Spleen (tissue), 11 donors: ENCODE measurements around the gene COL5A1. TPM values are rescaled to one million over a fixed set of nuclear protein-coding genes. Genes with fewer than 3 reads are reported as not detected.

Experiments
- DNase-seq: peaks from one replicate; pipeline ENCODE4 v3.0.0-alpha.2; 2020
- H3K27ac ChIP-seq, 8 donors: fragments of 200-600 bp; sonication (generic) in 7 of 8; 1 replicate in 4 of 8; 2 replicates in 4 of 8; pipeline versions ENCODE4 v1.5.0 to v1.8.0; 2016 to 2021; ENCODE audit warnings: inconsistent platforms in 4 of 8, mild to moderate bottlenecking in 4 of 8, moderate library complexity in 1 of 8
- H3K27me3 ChIP-seq, 7 donors: fragments of 200-600 bp; sonication (generic) in 6 of 7; replicated peaks in 1 of 7; 1 replicate in 4 of 7; 2 replicates in 3 of 7; pipeline versions ENCODE4 v1.5.0 to v1.8.0; 2016 to 2021; ENCODE audit warnings: inconsistent platforms in 3 of 7, mild to moderate bottlenecking in 1 of 7
- H3K36me3 ChIP-seq, 6 donors: fragments of 200-600 bp; sonication (generic) in 5 of 6; 1 replicate in 4 of 6; 2 replicates in 2 of 6; pipeline versions ENCODE4 v1.5.0 to v1.8.0; 2016 to 2021; ENCODE audit warnings: inconsistent platforms in 2 of 6
- H3K4me1 ChIP-seq, 6 donors: fragments of 200-600 bp; sonication (generic) in 5 of 6; 1 replicate in 3 of 6; 2 replicates in 3 of 6; pipeline versions ENCODE4 v1.5.0 to v1.8.0; 2016 to 2021; ENCODE audit warnings: inconsistent platforms in 3 of 6
- H3K4me3 ChIP-seq, 8 donors: fragments of 200-600 bp; sonication (generic) in 7 of 8; 1 replicate in 4 of 8; 2 replicates in 4 of 8; pipeline versions ENCODE4 v1.5.0 to v1.8.0; 2016 to 2021; ENCODE audit warnings: inconsistent platforms in 4 of 8, mild to moderate bottlenecking in 4 of 8, moderate library complexity in 2 of 8
- H3K9me3 ChIP-seq, 8 donors: fragments of 200-600 bp; sonication (generic) in 7 of 8; 1 replicate in 4 of 8; 2 replicates in 4 of 8; pipeline versions ENCODE4 v1.5.0 to v1.8.0; 2016 to 2021; ENCODE audit warnings: inconsistent platforms in 4 of 8
- POLR2A ChIP-seq, 3 donors: fragments of 450-650 bp; IDR thresholded peaks; one replicate each; pipeline ENCODE4 v1.5.1; 2017; ENCODE audit warnings: antibody characterized with exemption in 3 of 3, mild to moderate bottlenecking in 1 of 3
- POLR2AphosphoS5 ChIP-seq, 3 donors: sonication (generic); formaldehyde crosslinking; IDR thresholded peaks; one replicate each; pipeline ENCODE4 v1.5.1; 2017; ENCODE audit warnings: antibody characterized with exemption in 3 of 3
- WGBS, 5 donors: extraction: QIAGEN DNeasy Blood & Tissue Kit in 3 of 5; methylation state at CpG; one replicate each; pipeline versions ENCODE4 v1.1.5 to v1.1.7; 2013 to 2018; 5-methylcytosine and 5-hydroxymethylcytosine counted together
- intact Hi-C: fragments of 100-400 bp; cut with DNase I; formaldehyde crosslinking; loops from one replicate; pipeline ENCODE4 v1.15.0; 2023; ENCODE audit warnings: low total_unique reads
- polyA plus RNA-seq, 3 donors: library from polyadenylated mRNA; stranded (reverse); fragments of 200-250 nt; gene quantifications; one replicate each; pipeline ENCODE4 v1.2.1, GENCODE V29; 2013
- total RNA-seq, 7 donors: library from RNA; depleted of rRNA in 3 of 7; stranded (reverse); fragments of >200 nt in 3 of 7; fragmentation: NEBNext Ultra II Directional in 4 of 7; extraction: Animal tissue kit (Norgen Biotek cat#: 25700) in 4 of 7; gene quantifications; one replicate each; pipeline versions ENCODE4 v1.1.0 to v1.2.1, GENCODE V29; 2016 to 2021
- TF ChIP-seq, protein P1 (sequence below), 11 experiments: fragments of 200-600 bp in 7 of 11; fragments of 450-650 bp in 4 of 11; sonication (generic) in 4 of 11; IDR thresholded peaks in 8 of 11; conservative IDR thresholded peaks in 3 of 11; 1 replicate in 7 of 11; 2 replicates in 4 of 11; pipeline versions ENCODE4 v1.4.0 to v1.8.0; 2016 to 2021; ENCODE audit warnings: antibody characterized with exemption in 11 of 11, inconsistent platforms in 4 of 11, mild to moderate bottlenecking in 1 of 11
- donor health status: healthy with polysubstance abuse.
- donor health status: DM: no; HTN: no; CAD: no; lungs with moderate emphysema.
- donor health status: DM: no; HTN: no; CAD: no.
- donor health status: Bipolar disorder and iron deficiency.
- donor health status: healthy.
- donor health status: DM: no; HTN: no; CAD: no.
- donor health status: DM: yes; HTN: yes; CAD: no.

Gene COL5A1
- total and polyA plus RNA-seq, 10 donors, result 2.6 to 50.6 (median 23.7) TPM

DNA sequence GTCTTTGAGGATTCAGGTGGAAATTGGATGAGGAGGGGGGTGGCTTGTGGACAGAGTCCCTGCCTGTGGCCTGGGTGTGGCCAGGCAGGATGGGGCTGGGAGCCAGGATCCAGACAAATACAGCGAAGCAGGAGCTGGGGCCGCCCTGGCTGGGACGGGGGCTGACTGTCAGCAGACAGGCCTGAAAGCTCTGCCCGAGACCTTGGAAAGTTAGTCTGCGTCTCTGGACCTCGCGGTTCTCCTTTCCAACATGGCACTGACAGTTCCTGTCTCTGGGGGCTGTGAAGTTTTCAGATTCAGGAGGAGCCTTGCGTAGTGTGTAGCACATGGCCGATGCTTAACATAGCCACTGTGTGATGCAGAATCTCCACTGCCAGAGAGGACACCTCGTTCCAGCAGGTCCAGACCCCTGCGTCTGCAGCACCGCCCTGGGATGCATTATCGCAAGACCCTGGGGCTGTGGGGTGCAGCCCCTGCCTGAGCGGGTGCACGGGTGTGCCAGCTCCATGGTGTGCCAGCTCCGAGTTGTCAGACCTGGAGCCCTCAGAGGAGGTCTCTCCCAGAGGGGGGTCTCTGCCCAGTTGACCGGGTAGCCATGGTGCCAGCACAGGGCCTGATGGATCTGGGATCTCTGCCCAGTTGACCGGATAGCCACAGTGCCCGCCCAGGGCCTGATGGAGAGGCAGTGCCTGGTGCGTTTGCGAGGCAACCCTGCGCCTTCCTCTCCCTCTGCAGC, 89.3 kb downstream of the COL5A1 start:
- Histone ChIP-seq H3K4me1 (peaks cover 0 to 8% (median 2%) of the 10 kb centered on the region in 6 donors), H3K9me3 (no peaks in the 10 kb centered on the region), H3K27ac (no peak overlapping the region), H3K27me3 (peaks cover 0 to 6% (median 0%) of the 10 kb centered on the region in 7 donors), H3K4me3 (no peak overlapping the region), H3K36me3 (peaks cover 0 to 16% (median 0%) of the 10 kb centered on the region in 6 donors)
- TF ChIP-seq POLR2AphosphoS5 (IDR thresholded peaks at IDR 0.05) (no peak), POLR2A (IDR thresholded peaks at IDR 0.05) (no peak)
- TF ChIP-seq, protein P1, sequence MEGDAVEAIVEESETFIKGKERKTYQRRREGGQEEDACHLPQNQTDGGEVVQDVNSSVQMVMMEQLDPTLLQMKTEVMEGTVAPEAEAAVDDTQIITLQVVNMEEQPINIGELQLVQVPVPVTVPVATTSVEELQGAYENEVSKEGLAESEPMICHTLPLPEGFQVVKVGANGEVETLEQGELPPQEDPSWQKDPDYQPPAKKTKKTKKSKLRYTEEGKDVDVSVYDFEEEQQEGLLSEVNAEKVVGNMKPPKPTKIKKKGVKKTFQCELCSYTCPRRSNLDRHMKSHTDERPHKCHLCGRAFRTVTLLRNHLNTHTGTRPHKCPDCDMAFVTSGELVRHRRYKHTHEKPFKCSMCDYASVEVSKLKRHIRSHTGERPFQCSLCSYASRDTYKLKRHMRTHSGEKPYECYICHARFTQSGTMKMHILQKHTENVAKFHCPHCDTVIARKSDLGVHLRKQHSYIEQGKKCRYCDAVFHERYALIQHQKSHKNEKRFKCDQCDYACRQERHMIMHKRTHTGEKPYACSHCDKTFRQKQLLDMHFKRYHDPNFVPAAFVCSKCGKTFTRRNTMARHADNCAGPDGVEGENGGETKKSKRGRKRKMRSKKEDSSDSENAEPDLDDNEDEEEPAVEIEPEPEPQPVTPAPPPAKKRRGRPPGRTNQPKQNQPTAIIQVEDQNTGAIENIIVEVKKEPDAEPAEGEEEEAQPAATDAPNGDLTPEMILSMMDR (IDR thresholded peaks at IDR 0.05 in 8 of 11, conservative IDR thresholded peaks at IDR 0.05 in 3 of 11), result no peak
- DNase-seq, result no peak
- 88 to 92% (median 91%) methylated on average over 16 to 22 of the region's 22 CpGs for WGBS, 5 donors
- intact Hi-C loops, result no loop called here

DNA sequence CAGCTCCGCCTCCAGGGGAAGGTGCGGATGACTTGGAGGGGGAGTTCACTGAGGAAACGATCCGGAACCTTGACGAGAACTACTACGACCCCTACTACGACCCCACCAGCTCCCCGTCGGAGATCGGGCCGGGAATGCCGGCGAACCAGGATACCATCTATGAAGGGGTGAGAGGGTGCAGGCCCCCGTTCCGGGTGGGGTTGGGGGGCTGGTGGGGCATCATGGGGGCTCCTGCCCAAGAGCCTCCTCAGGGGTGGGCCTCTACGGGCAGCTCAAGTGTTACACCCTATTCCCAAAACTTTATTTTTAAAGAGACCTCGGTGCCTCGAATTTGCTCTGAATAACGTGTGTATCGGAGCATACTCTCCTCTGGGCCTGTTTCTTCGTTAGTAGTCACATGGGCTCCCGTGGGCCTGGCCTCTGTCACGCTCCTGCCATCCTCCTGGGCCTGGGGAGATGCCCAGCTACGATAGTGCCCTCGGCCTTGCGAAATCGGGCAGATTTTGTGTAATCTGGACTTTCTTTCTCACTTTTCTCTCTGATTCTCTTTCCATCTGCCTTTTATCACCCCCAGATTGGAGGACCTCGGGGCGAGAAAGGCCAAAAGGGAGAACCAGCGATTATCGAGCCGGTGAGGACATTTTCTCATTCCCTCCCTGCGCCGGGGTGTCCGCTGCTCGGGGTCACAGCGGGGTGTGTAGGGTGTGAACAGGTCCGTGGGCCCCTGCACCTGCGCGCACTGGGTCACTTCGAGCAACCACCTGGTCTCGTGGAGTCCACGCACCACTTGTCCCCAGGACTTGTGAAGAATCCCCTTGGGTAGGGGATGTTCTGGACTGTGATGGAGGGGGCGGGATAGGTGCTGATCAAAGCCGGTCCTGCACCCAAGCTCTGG, 90.1 kb downstream of the COL5A1 start:
- H3K36me3 ChIP-seq, result peaks cover 0 to 16% (median 0%) of the 10 kb centered on the region in 6 donors
- TF ChIP-seq POLR2A (IDR thresholded peaks at IDR 0.05) (no peak), POLR2AphosphoS5 (IDR thresholded peaks at IDR 0.05) (no peak)
- TF ChIP-seq, protein P1 (IDR thresholded peaks at IDR 0.05 in 8 of 11, conservative IDR thresholded peaks at IDR 0.05 in 3 of 11), result no peak
- DNase-seq, result no peak
- intact Hi-C loops, result no loop called here
- peaks cover 0 to 6% (median 0%) of the 10 kb centered on the region in 7 donors for H3K27me3 ChIP-seq
- peaks cover 0 to 7% (median 2%) of the 10 kb centered on the region in 6 donors for H3K4me1 ChIP-seq
- H3K9me3 ChIP-seq, result no peaks in the 10 kb centered on the region
- WGBS, 5 donors, result 91 to 96% (median 93%) methylated on average over 45 of the region's 45 CpGs
- H3K4me3 ChIP-seq, result no peak overlapping the region
- H3K27ac ChIP-seq, result no peak overlapping the region

DNA sequence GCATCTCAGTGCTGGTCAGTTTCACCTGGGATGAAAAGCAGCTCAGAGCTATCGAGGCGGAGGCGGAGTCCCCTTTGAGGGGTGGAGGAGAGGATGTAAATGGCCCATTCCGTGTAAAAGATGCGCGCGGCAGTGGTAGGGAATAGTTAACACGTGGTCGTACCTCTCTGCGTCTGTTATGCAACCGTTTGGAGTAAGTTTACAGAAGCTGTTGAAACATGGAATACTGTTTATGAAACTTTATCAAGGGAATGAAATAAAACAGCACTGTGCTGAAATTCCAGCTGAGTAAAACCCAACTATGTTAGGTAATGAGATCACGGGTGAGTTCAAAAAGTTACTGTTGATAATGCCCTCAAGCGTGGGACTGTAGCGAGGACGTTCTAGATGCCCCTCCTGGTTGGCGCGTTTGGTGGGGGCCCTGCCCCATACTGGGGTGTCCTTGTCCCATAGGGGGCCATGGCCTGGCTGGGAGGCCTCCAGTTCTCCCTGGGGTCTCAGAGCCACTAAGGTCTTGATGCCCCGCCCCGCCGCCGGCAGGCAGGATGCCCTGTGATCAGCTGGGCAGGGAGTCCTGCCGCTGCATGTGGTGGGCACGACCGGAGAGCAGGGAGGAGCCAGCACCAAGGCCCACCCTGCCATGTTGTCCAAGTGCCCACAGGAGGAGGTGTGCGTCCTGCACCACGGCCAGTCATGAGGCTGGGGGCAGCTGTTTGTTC, 90.9 kb downstream of the COL5A1 start:
- Histone ChIP-seq H3K4me3 (no peak overlapping the region), H3K36me3 (peaks cover 0 to 14% (median 0%) of the 10 kb centered on the region in 6 donors), H3K27me3 (peaks cover 0 to 6% (median 0%) of the 10 kb centered on the region in 7 donors), H3K27ac (no peak overlapping the region), H3K4me1 (peaks cover 0 to 7% (median 2%) of the 10 kb centered on the region in 6 donors), H3K9me3 (no peaks in the 10 kb centered on the region)
- intact Hi-C loops, result no loop called here
- DNase-seq, result no peak
- TF ChIP-seq POLR2AphosphoS5 (IDR thresholded peaks at IDR 0.05), result no peak
- TF ChIP-seq, protein P1 (IDR thresholded peaks at IDR 0.05 in 8 of 11, conservative IDR thresholded peaks at IDR 0.05 in 3 of 11), result no peak
- no peak for TF ChIP-seq POLR2A (IDR thresholded peaks at IDR 0.05)
- 77 to 91% (median 84%) methylated on average over 21 to 26 of the region's 26 CpGs for WGBS, 5 donors
